Rectal smooth muscle tissue (tissue), 1 donor: ENCODE data around the gene ROBO1.

Experiments used
- H3K27ac ChIP-seq: one replicate; pipeline ENCODE4 v1.7.0; 2013; ENCODE audit warnings: low read depth, low read length, inconsistent platforms
- H3K27me3 ChIP-seq: one replicate; pipeline ENCODE4 v1.7.0; 2013; ENCODE audit warnings: low read length; ENCODE audit not compliant: control insufficient read depth, insufficient read depth
- H3K36me3 ChIP-seq: one replicate; pipeline ENCODE4 v1.7.0; 2013; ENCODE audit warnings: low read length; ENCODE audit not compliant: control insufficient read depth, insufficient read depth
- H3K4me1 ChIP-seq: one replicate; pipeline ENCODE4 v1.7.0; 2013; ENCODE audit warnings: low read length; ENCODE audit not compliant: control insufficient read depth, insufficient read depth
- H3K4me3 ChIP-seq: one replicate; pipeline ENCODE4 v1.7.0; 2013; ENCODE audit warnings: low read length
- H3K9ac ChIP-seq: one replicate; pipeline ENCODE4 v1.7.0; 2013; ENCODE audit warnings: low read length

Gene ROBO1

DNA sequence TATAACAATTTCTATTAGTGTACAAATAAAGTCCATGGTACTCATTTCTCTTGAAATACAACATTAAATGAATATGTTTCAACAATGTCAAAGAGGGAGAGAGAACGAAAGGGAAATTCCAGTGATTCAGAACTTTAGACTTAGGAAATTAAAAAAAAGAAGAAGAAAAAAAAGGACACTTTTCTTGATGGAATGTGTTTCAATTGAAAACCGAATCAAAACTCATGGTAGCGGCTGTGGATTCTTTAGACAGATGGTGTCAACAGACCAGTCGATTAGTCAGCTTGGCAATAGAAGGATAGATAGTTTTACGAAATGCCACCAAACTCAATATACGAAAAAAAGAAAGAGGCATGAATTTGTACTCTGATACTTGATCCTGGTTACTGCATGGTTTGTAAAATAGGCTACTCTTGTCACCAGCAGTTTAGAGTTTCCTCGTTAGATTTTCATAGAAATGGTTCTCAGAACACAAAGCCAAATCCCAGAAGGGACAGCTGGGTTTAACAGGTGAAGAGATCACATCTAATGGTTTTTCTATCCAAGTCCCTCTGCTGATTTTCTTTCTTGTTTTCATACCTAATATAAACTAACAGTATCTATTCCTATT, 793.5 kb downstream of the ROBO1 start:
- H3K27me3 ChIP-seq: no peaks in the 10 kb centered on the region

GRCh38 chr3:78972617-78973301, 795.0 kb downstream of the ROBO1 start:
- Histone ChIP-seq H3K27ac (no peak overlapping the region), H3K4me1 (no peaks in the 10 kb centered on the region), H3K9ac (no peak overlapping the region), H3K27me3 (no peaks in the 10 kb centered on the region), H3K36me3 (no peaks in the 10 kb centered on the region), H3K4me3 (no peak overlapping the region)

More for the DNA sequence above, 793.5 kb downstream of the ROBO1 start:
- Histone ChIP-seq H3K9ac (no peak overlapping the region), H3K4me3 (no peak overlapping the region), H3K27ac (no peak overlapping the region), H3K4me1 (no peaks in the 10 kb centered on the region), H3K36me3 (no peaks in the 10 kb centered on the region)

DNA sequence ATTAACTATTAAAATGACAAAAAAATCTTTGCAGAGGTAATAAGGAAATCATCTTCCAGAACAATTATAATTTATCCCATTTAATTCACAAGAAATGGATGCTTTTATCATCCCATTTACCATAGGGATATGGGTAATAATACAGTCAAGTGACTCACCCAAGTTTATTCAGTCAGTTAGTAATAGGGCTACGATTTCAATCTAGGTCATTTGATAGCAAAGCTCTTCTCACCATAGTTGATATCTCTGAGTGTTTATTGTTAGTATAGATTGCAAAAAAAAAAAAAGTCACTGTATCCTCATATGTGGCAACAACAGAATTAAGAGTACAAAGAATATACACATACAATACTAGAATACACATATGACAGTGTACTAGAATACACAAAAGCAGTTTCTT, 797.1 kb downstream of the ROBO1 start:
- H3K4me3 ChIP-seq: no peak overlapping the region
- no peaks in the 10 kb centered on the region for H3K4me1 ChIP-seq
- H3K27ac ChIP-seq: no peak overlapping the region
- no peaks in the 10 kb centered on the region for H3K36me3 ChIP-seq
- H3K27me3 ChIP-seq: no peaks in the 10 kb centered on the region
- H3K9ac ChIP-seq: no peak overlapping the region

DNA sequence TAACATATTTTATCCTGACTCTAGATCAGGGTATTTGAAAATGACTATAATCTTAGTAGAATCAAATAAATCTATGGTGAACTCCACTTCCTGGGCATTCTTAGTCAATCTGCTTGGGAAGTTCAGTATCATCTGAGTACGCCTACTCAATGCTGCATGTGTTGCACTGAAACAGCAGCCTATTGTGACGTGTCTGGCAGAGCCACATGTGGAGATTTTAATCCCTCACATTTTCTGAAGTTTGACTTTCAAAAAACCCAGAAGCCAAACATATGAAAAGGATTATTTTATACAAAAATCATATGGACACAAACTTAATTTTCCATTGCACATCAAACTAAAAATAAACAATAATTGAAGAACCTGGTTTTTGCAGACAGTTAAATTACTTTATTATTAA, 798.3 kb downstream of the ROBO1 start:
- no peak overlapping the region for H3K27ac ChIP-seq
- H3K36me3 ChIP-seq: no peaks in the 10 kb centered on the region
- H3K9ac ChIP-seq: no peak overlapping the region
- H3K4me1 ChIP-seq: no peaks in the 10 kb centered on the region
- no peaks in the 10 kb centered on the region for H3K27me3 ChIP-seq
- no peak overlapping the region for H3K4me3 ChIP-seq

DNA sequence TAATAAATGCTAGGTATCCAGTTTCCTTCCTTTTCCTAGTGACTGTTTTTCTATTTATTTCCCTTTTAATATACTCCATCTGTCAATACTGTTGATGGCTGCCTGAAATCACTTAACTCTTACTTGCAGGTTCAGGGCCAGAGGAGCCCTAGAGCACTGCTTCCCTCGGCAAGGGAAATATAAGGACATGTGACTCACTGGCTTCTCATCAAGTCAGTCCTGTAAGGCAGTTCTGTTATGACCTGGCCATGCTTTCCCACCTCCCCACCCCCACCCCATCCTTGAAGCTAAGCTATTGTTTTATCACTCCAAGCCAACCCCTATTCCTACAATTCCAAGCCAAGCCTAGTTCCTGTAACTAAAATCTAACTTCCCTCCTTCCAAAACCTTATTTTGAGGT, 800.7 kb downstream of the ROBO1 start:
- H3K36me3 ChIP-seq: no peaks in the 10 kb centered on the region

GRCh38 chr3:78963771-78964170, 804.0 kb downstream of the ROBO1 start:
- no peak overlapping the region for H3K27ac ChIP-seq
- no peaks in the 10 kb centered on the region for H3K36me3 ChIP-seq
- H3K4me1 ChIP-seq: no peaks in the 10 kb centered on the region
- H3K9ac ChIP-seq: no peak overlapping the region
- H3K4me3 ChIP-seq: no peak overlapping the region
- no peaks in the 10 kb centered on the region for H3K27me3 ChIP-seq

More for the DNA sequence above, 800.7 kb downstream of the ROBO1 start:
- H3K27ac ChIP-seq: no peak overlapping the region
- H3K9ac ChIP-seq: no peak overlapping the region
- H3K4me3 ChIP-seq: no peak overlapping the region
- H3K4me1 ChIP-seq: no peaks in the 10 kb centered on the region
- H3K27me3 ChIP-seq: no peaks in the 10 kb centered on the region

- H3K4me3 ChIP-seq: no peak overlapping the region
- no peak overlapping the region for H3K27ac ChIP-seq
- no peaks in the 10 kb centered on the region for H3K4me1 ChIP-seq
- no peaks in the 10 kb centered on the region for H3K27me3 ChIP-seq
- no peak overlapping the region for H3K9ac ChIP-seq
- H3K36me3 ChIP-seq: no peaks in the 10 kb centered on the region
Observed at GRCh38 chr3:78957456-78957855, 810.3 kb downstream of the ROBO1 start.

DNA sequence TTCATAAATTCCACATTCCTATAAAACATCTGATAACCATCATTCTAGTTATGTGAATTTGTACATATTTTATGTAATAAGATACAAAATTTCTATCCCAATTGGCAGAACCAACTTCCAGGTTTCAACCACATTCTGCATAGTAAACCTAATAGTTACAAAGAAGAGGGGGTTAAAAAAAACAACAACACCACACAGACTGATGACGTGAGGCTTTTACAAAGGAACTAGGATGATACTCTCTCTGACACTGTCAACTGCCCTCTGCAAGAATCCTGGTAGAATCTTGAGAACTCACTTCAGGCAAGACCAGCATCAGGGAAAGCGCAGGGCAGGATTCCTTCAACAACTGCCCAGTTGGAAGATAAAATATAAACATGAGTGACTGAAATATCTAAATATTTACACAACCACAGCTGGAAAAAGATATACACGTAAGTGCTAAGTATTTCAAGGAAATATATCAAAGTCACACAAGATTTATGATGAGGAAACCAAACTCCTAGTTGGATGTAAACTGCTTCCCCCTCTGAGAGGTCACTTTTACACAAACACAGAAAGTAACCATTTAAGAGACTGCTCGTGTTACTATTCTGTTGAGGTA, 816.4 kb downstream of the ROBO1 start:
- H3K4me1 ChIP-seq: no peaks in the 10 kb centered on the region
- H3K27me3 ChIP-seq: no peaks in the 10 kb centered on the region
- no peak overlapping the region for H3K27ac ChIP-seq
- H3K9ac ChIP-seq: no peak overlapping the region
- H3K36me3 ChIP-seq: no peaks in the 10 kb centered on the region
- no peak overlapping the region for H3K4me3 ChIP-seq

- H3K27ac ChIP-seq: no peak overlapping the region
- H3K9ac ChIP-seq: no peak overlapping the region
- H3K36me3 ChIP-seq: no peaks in the 10 kb centered on the region
- no peak overlapping the region for H3K4me3 ChIP-seq
- no peaks in the 10 kb centered on the region for H3K4me1 ChIP-seq
- H3K27me3 ChIP-seq: no peaks in the 10 kb centered on the region
Observed at GRCh38 chr3:78941587-78941986, 826.2 kb downstream of the ROBO1 start.

GRCh38 chr3:78940626-78941025, 827.2 kb downstream of the ROBO1 start:
- no peak overlapping the region for H3K4me3 ChIP-seq
- no peaks in the 10 kb centered on the region for H3K27me3 ChIP-seq
- no peak overlapping the region for H3K27ac ChIP-seq
- no peak overlapping the region for H3K9ac ChIP-seq
- no peaks in the 10 kb centered on the region for H3K4me1 ChIP-seq
- no peaks in the 10 kb centered on the region for H3K36me3 ChIP-seq

DNA sequence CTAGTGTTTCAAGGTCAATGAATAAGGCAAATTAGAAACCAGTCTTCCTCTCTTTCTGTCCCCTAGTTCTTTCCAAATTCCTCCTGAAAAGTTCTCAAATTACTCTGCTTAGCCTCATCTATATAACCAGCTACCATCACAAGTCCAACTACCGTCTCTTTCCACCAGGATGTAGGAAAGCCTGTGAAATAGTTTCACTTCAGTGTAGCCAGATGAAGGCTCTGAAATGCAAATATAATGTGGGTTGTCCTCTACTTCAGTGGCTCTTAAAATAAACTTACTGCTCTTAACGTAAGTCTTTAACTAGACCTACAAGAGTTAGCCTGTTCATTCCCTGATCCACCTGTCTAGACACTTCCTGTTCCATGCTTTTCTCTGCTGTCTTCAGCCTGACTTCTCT, 827.7 kb downstream of the ROBO1 start:
- Histone ChIP-seq H3K4me1 (no peaks in the 10 kb centered on the region), H3K4me3 (no peak overlapping the region), H3K36me3 (no peaks in the 10 kb centered on the region), H3K9ac (no peak overlapping the region), H3K27me3 (no peaks in the 10 kb centered on the region), H3K27ac (no peak overlapping the region)

- Histone ChIP-seq H3K9ac (no peak overlapping the region), H3K4me1 (no peaks in the 10 kb centered on the region), H3K36me3 (no peaks in the 10 kb centered on the region), H3K27me3 (no peaks in the 10 kb centered on the region), H3K27ac (no peak overlapping the region), H3K4me3 (no peak overlapping the region)
Observed at GRCh38 chr3:78937475-78937874, 830.3 kb downstream of the ROBO1 start.

- Histone ChIP-seq H3K27ac (no peak overlapping the region), H3K4me1 (no peaks in the 10 kb centered on the region), H3K27me3 (no peaks in the 10 kb centered on the region), H3K9ac (no peak overlapping the region), H3K36me3 (no peaks in the 10 kb centered on the region), H3K4me3 (no peak overlapping the region)
Observed at GRCh38 chr3:78927759-78928158, 840.0 kb downstream of the ROBO1 start.
